MM.1S (cell line): ENCODE results near the gene BMERB1.

Source experiments
- DNase-seq: peaks from one replicate; pipeline ENCODE4 v3.0.0-alpha.2; 2015
- H2AFZ ChIP-seq: fragments of 300-600 bp; sonication (generic); 2 replicates; pipeline ENCODE4 v1.6.0; 2016; ENCODE audit warnings: antibody characterized with exemption, low read length
- H3F3A ChIP-seq: fragments of 300-600 bp; sonication (generic); 2 replicates; pipeline ENCODE4 v1.6.1; 2016; ENCODE audit warnings: mild to moderate bottlenecking, antibody characterized with exemption, low read length, moderate library complexity, mixed read lengths; ENCODE audit not compliant: insufficient read depth
- H3K27ac ChIP-seq: fragments of 300-600 bp; sonication (generic); 2 replicates; pipeline ENCODE4 v1.5.1; 2016; ENCODE audit warnings: mild to moderate bottlenecking, low read length
- H3K27me3 ChIP-seq: fragments of 300-600 bp; sonication (generic); replicated peaks from 2 replicates; pipeline ENCODE4 v1.6.0; 2016; ENCODE audit warnings: low read length; ENCODE audit not compliant: insufficient read depth
- H3K36me3 ChIP-seq: fragments of 300-600 bp; sonication (generic); replicated peaks from 2 replicates; pipeline ENCODE4 v1.6.1; 2016; ENCODE audit warnings: mild to moderate bottlenecking, low read length, mixed read lengths; ENCODE audit not compliant: insufficient read depth
- H3K4me1 ChIP-seq: fragments of 300-600 bp; sonication (generic); 2 replicates; pipeline ENCODE4 v1.6.1; 2016; ENCODE audit warnings: low read length, mixed read lengths
- H3K4me2 ChIP-seq: fragments of 300-600 bp; sonication (generic); 2 replicates; pipeline ENCODE4 v1.6.0; 2016; ENCODE audit warnings: low read depth, low read length
- H3K4me3 ChIP-seq: fragments of 300-600 bp; sonication (generic); 2 replicates; pipeline ENCODE4 v1.5.1; 2016; ENCODE audit warnings: low read length, mixed read lengths
- H3K79me2 ChIP-seq: fragments of 300-600 bp; sonication (generic); 2 replicates; pipeline ENCODE4 v1.6.1; 2016; ENCODE audit warnings: mixed run types, low read length, mixed read lengths
- H3K9ac ChIP-seq: fragments of 300-600 bp; sonication (generic); 2 replicates; pipeline ENCODE4 v1.6.1; 2016; ENCODE audit warnings: low read length, mixed read lengths
- H3K9me2 ChIP-seq: fragments of 300-600 bp; sonication (generic); replicated peaks from 2 replicates; pipeline ENCODE4 v1.6.1; 2016; ENCODE audit warnings: mild to moderate bottlenecking, low read length, mixed read lengths; ENCODE audit not compliant: insufficient read depth
- H3K9me3 ChIP-seq: fragments of 300-600 bp; sonication (generic); replicated peaks from 2 replicates; pipeline ENCODE4 v1.6.1; 2016; ENCODE audit warnings: mild to moderate bottlenecking, low read length, mixed read lengths; ENCODE audit not compliant: insufficient read depth
- H4K20me1 ChIP-seq: fragments of 300-600 bp; sonication (generic); 2 replicates; pipeline ENCODE4 v1.6.1; 2016; ENCODE audit warnings: mild to moderate bottlenecking, low read length, moderate library complexity, mixed read lengths; ENCODE audit not compliant: insufficient read depth
- EZH2 ChIP-seq: fragments of 300-600 bp; sonication (generic); optimal IDR thresholded peaks from 2 replicates; pipeline ENCODE3; 2017; ENCODE audit warnings: low read depth, mild to moderate bottlenecking, antibody characterized with exemption, low read length, mixed read lengths
- EZH2phosphoT487 ChIP-seq: fragments of 300-600 bp; sonication (generic); IDR thresholded peaks from 2 replicates; pipeline ENCODE4 v1.6.1; 2018; ENCODE audit warnings: antibody characterized with exemption, low read length
- TF ChIP-seq, protein P1 (sequence below): fragments of 300-600 bp; sonication (generic); IDR thresholded peaks from 2 replicates; pipeline ENCODE4 v1.5.1; 2016; ENCODE audit warnings: antibody characterized with exemption, low read length, mixed read lengths

BMERB1 gene

DNA sequence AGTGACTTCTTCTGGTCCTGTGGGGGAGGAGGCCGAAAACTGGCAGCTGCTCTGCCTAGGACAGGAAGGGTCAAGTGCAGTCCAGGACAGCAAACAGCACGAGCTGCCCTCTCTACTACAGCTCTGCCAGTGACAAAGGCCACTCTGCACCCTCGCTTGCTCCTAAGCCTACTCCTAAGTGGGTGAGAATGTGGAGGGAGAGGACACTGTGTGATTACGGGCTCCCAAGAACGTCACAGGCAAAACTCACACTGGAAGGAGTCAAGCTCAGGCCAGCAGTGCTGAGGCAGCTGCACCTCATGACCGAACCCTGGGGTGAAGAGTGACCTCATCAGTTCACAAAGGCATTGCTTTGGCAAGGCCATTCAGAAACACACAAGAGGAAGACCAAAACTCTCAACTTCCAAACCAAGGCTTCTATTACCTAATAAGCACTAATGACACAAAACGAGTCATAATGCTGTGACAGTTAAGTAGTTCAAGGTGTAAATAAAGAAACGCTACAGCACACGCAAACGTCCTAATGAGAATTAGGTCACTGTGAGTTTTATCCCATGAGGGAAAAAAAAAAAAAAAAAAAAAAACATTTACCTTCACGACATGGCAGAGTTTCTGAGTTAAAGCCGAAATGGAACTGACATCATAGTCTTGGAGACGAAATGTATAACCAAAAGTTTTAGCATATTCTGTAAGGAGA, 173.5 kb downstream of the BMERB1 start:
- Histone ChIP-seq H3K4me2 (no peak overlapping the region), H3K9ac (no peak overlapping the region), H3K4me1 (no peaks in the 10 kb centered on the region), H3K4me3 (no peak overlapping the region), H3K27ac (no peak overlapping the region), H3F3A (no peaks in the 10 kb centered on the region), H4K20me1 (no peaks in the 10 kb centered on the region), H3K27me3 (no peaks in the 10 kb centered on the region), H3K36me3 (0 out of 2 replicates have a peak, but pooled peaks cover 4% of the 10 kb centered on the region), H3K9me3 (no peaks in the 10 kb centered on the region), H3K9me2 (no peaks in the 10 kb centered on the region), H3K79me2 (no peaks in the 10 kb centered on the region), H2AFZ (no peak overlapping the region)
- DNase-seq, result no peak
- no peak for TF ChIP-seq EZH2
- TF ChIP-seq EZH2phosphoT487, result no peak
- TF ChIP-seq, protein P1, sequence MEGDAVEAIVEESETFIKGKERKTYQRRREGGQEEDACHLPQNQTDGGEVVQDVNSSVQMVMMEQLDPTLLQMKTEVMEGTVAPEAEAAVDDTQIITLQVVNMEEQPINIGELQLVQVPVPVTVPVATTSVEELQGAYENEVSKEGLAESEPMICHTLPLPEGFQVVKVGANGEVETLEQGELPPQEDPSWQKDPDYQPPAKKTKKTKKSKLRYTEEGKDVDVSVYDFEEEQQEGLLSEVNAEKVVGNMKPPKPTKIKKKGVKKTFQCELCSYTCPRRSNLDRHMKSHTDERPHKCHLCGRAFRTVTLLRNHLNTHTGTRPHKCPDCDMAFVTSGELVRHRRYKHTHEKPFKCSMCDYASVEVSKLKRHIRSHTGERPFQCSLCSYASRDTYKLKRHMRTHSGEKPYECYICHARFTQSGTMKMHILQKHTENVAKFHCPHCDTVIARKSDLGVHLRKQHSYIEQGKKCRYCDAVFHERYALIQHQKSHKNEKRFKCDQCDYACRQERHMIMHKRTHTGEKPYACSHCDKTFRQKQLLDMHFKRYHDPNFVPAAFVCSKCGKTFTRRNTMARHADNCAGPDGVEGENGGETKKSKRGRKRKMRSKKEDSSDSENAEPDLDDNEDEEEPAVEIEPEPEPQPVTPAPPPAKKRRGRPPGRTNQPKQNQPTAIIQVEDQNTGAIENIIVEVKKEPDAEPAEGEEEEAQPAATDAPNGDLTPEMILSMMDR, result no peak

DNA sequence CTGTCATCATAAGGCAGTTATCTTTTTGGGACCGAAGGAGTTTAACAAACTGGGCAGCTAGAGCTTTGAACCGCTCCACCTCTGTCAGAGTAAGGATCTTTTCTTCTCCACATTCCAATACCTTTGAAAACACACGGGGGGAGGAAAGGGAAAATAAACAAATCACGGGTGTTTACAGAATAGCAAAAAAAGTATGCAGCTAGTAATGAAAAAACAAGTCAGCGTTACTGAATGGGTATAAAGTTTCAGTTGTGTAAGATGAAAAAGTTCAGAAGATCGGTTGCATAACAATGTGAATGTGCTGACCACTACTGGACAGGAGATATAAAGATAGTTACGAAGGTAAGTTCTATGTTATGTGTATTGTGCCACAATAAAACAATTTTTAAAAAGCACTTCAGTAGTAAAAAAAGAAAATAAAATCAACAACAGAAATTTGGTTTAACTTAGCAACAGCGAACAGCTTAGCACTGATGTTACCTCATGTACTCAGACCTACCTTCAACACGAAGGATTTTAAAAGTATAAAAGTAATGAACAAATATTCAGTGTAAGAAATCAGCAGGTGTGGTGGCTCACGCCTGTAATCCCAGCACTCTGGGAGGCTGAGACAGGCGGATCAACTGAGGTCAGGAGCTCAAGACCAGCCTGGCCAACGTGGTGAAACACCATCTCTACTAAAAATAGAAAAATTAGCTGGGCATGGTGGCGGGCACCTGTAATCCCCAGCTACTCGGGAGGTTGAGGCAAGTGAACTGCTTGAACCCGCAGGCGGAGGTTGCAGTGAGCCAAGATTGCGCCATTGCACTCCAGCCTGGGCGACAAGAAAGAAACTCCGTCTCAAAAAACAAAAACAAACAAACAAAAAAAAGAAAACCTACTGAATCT, 174.3 kb downstream of the BMERB1 start:
- no peaks in the 10 kb centered on the region for H3K79me2 ChIP-seq
- H3K9me2 ChIP-seq, result no peaks in the 10 kb centered on the region
- H3K4me3 ChIP-seq, result no peak overlapping the region
- no peaks in the 10 kb centered on the region for H3K27me3 ChIP-seq
- TF ChIP-seq EZH2 (no peak), EZH2phosphoT487 (no peak)
- TF ChIP-seq, protein P1, result no peak
- H3K4me2 ChIP-seq, result no peak overlapping the region
- H3K27ac ChIP-seq, result no peak overlapping the region
- H4K20me1 ChIP-seq, result no peaks in the 10 kb centered on the region
- H3K9ac ChIP-seq, result no peak overlapping the region
- no peak overlapping the region for H2AFZ ChIP-seq
- H3K36me3 ChIP-seq, result 0 out of 2 replicates have a peak, but pooled peaks cover 4% of the 10 kb centered on the region
- H3K9me3 ChIP-seq, result no peaks in the 10 kb centered on the region
- no peak for DNase-seq
- no peaks in the 10 kb centered on the region for H3K4me1 ChIP-seq
- no peaks in the 10 kb centered on the region for H3F3A ChIP-seq

DNA sequence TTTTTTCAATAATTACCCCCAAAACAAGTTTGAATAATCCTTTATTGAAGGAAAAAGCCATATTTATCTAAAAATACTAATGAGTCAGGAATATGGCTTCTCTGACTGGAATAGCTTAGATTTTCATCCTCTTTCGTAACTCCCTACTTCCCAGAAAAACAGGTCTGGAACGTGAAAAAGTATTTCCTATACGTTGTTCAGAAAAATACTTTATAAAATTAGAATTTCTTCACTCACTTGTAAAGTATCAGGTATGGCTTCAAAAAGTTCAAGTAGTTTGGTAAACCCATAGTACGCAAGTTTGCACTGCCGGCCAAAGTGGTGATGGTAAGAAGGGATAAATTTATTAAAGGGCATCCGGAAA, 174.9 kb downstream of the BMERB1 start:
- H3K9ac ChIP-seq, result no peak overlapping the region
- H2AFZ ChIP-seq, result no peak overlapping the region

More for the DNA sequence above, 174.9 kb downstream of the BMERB1 start:
- Histone ChIP-seq H3K4me3 (no peak overlapping the region), H3K79me2 (no peaks in the 10 kb centered on the region), H3K4me1 (no peaks in the 10 kb centered on the region), H3K27me3 (no peaks in the 10 kb centered on the region), H3K36me3 (0 out of 2 replicates have a peak, but pooled peaks cover 4% of the 10 kb centered on the region), H3K4me2 (no peak overlapping the region), H4K20me1 (no peaks in the 10 kb centered on the region), H3K27ac (no peak overlapping the region), H3K9me2 (no peaks in the 10 kb centered on the region), H3K9me3 (no peaks in the 10 kb centered on the region), H3F3A (no peaks in the 10 kb centered on the region)
- no peak for DNase-seq
- TF ChIP-seq EZH2 (no peak), EZH2phosphoT487 (no peak)
- TF ChIP-seq, protein P1, result no peak
